Liver (tissue), 9 donors: Measurements from ENCODE around the gene TNFRSF21. TPM values are rescaled to one million over a fixed set of nuclear protein-coding genes. Genes with fewer than 3 reads are reported as not detected.

Source experiments
- DNase-seq: peaks from one replicate; pipeline ENCODE4 v3.0.0-alpha.2; 2017; ENCODE audit warnings: low spot score
- H3K27ac ChIP-seq, 2 donors: one replicate each; pipeline ENCODE4 v1.7.0; 2013; ENCODE audit warnings: inconsistent platforms in 2 of 2, low read length in 2 of 2, control low read depth in 1 of 2, low read depth in 1 of 2, mild to moderate bottlenecking in 1 of 2
- H3K27me3 ChIP-seq, 4 donors: one replicate each; pipeline versions ENCODE4 v1.6.1 to v1.7.0; 2013; ENCODE audit warnings: low read length in 3 of 4, inconsistent platforms in 1 of 4, mild to moderate bottlenecking in 1 of 4, moderate library complexity in 1 of 4; ENCODE audit not compliant: control insufficient read depth in 4 of 4, insufficient read depth in 4 of 4
- H3K36me3 ChIP-seq, 4 donors: one replicate each; pipeline versions ENCODE4 v1.6.1 to v1.7.0; 2013; ENCODE audit warnings: low read length in 3 of 4, mild to moderate bottlenecking in 3 of 4, low read depth in 1 of 4, moderate library complexity in 1 of 4; ENCODE audit not compliant: control insufficient read depth in 4 of 4, insufficient read depth in 3 of 4
- H3K4me1 ChIP-seq, 4 donors: one replicate each; pipeline versions ENCODE4 v1.6.1 to v1.7.0; 2013; ENCODE audit warnings: low read length in 3 of 4, mild to moderate bottlenecking in 3 of 4, moderate library complexity in 1 of 4; ENCODE audit not compliant: control insufficient read depth in 4 of 4, insufficient read depth in 4 of 4
- H3K4me3 ChIP-seq, 3 donors: one replicate each; pipeline versions ENCODE4 v1.6.1 to v1.7.0; 2013; ENCODE audit warnings: low read length in 3 of 3, control low read depth in 1 of 3, low read depth in 1 of 3, mild to moderate bottlenecking in 1 of 3
- H3K9ac ChIP-seq, 2 donors: one replicate each; pipeline ENCODE4 v1.7.0; 2013; ENCODE audit warnings: low read length in 2 of 2, mild to moderate bottlenecking in 2 of 2, moderate library complexity in 2 of 2, control low read depth in 1 of 2, low read depth in 1 of 2
- H3K9me3 ChIP-seq, 4 donors: one replicate each; pipeline versions ENCODE4 v1.6.1 to v1.7.0; 2013; ENCODE audit warnings: low read length in 3 of 4; ENCODE audit not compliant: control insufficient read depth in 4 of 4
- ATF3 ChIP-seq: IDR thresholded peaks from 2 replicates; pipeline ENCODE4 v1.6.1; 2016; ENCODE audit warnings: antibody characterized with exemption
- CTCF ChIP-seq: fragments of 150-350 bp; IDR thresholded peaks from 2 replicates; pipeline ENCODE4 v1.5.1; 2017; ENCODE audit warnings: improper control_type of control experiment, low read depth, low read length; ENCODE audit not compliant: missing input control
- EGR1 ChIP-seq, 2 donors: IDR thresholded peaks; 2 replicates each; pipeline ENCODE4 v1.6.1; 2016 to 2018; ENCODE audit warnings: antibody characterized with exemption in 2 of 2, low read depth in 2 of 2
- FOXA1 ChIP-seq: IDR thresholded peaks from 2 replicates; pipeline ENCODE4 v1.6.1; 2016; ENCODE audit warnings: antibody characterized with exemption
- FOXA2 ChIP-seq: IDR thresholded peaks from 2 replicates; pipeline ENCODE4 v1.6.1; 2016; ENCODE audit warnings: antibody characterized with exemption
- HNF4A ChIP-seq, 2 donors: conservative IDR thresholded peaks; 2 replicates each; pipeline ENCODE4 v1.6.1; 2016; ENCODE audit warnings: antibody characterized with exemption in 2 of 2, mild to moderate bottlenecking in 2 of 2
- JUND ChIP-seq, 2 donors: IDR thresholded peaks; 2 replicates each; pipeline ENCODE4 v1.6.1; 2016; ENCODE audit warnings: antibody characterized with exemption in 2 of 2
- MAX ChIP-seq: IDR thresholded peaks from 2 replicates; pipeline ENCODE4 v1.6.1; 2016; ENCODE audit warnings: antibody characterized with exemption
- NR2F2 ChIP-seq: IDR thresholded peaks from 2 replicates; pipeline ENCODE4 v1.6.1; 2016; ENCODE audit warnings: antibody characterized with exemption
- RAD21 ChIP-seq, 2 donors: IDR thresholded peaks; 2 replicates each; pipeline ENCODE4 v1.6.1; 2016; ENCODE audit warnings: antibody characterized with exemption in 2 of 2, mild to moderate bottlenecking in 2 of 2
- REST ChIP-seq: IDR thresholded peaks from 2 replicates; pipeline ENCODE4 v1.6.1; 2016; ENCODE audit warnings: antibody characterized with exemption, mild to moderate bottlenecking
- RXRA ChIP-seq, 2 donors: IDR thresholded peaks; 2 replicates each; pipeline ENCODE4 v1.6.1; 2017 to 2018; ENCODE audit warnings: antibody characterized with exemption in 2 of 2, mild to moderate bottlenecking in 1 of 2
- SP1 ChIP-seq: IDR thresholded peaks from 2 replicates; pipeline ENCODE4 v1.6.1; 2018; ENCODE audit warnings: antibody characterized with exemption, mild to moderate bottlenecking
- ZBTB33 ChIP-seq: IDR thresholded peaks from 2 replicates; pipeline ENCODE4 v1.6.1; 2016; ENCODE audit warnings: antibody characterized with exemption
- WGBS: extraction: QIAGEN DNeasy Blood & Tissue Kit; methylation state at CpG from one replicate; pipeline ENCODE4 v1.1.7; 2013; 5-methylcytosine and 5-hydroxymethylcytosine counted together
- polyA plus RNA-seq, 2 donors: library from polyadenylated mRNA; stranded (reverse) in 1 of 2; unstranded in 1 of 2; fragments of 200-250 nt in 1 of 2; fragments of >200 nt in 1 of 2; fragmentation: Nextera tagmentation in 1 of 2; extraction: Ambion mirVana in 1 of 2; gene quantifications; one replicate each; pipeline versions ENCODE4 v1.2.1 to v1.2.3, GENCODE V29; 2013 to 2015
- total RNA-seq, 2 donors: library from RNA; depleted of rRNA; stranded (reverse); fragments of >200 nt; gene quantifications; one replicate each; pipeline ENCODE4 v1.2.3, GENCODE V29; 2014
- donor health status: healthy.
- donor health status: healthy.
- donor health status: healthy.
- donor health status: healthy.
- donor health status: healthy.

TNFRSF21 gene
- total and polyA plus RNA-seq, 4 donors: 2.1 to 3.2 (median 2.9) TPM

GRCh38 chr6:47265971-47266370, 43.7 kb downstream of the TNFRSF21 start (continued):
- no peak for TF ChIP-seq REST
- TF ChIP-seq CTCF: no peak
- no peak for TF ChIP-seq FOXA2
- TF ChIP-seq NR2F2: no peak

- no peak for TF ChIP-seq RAD21 (IDR thresholded peaks at IDR 0.05)
- no peak for TF ChIP-seq RXRA (IDR thresholded peaks at IDR 0.05)
- H3K9me3 ChIP-seq: no peaks in the 10 kb centered on the region
- H3K9ac ChIP-seq: no peak overlapping the region
- DNase-seq: no peak
- H3K4me3 ChIP-seq: no peak overlapping the region
- WGBS: 78% methylated on average over 3 of the region's 3 CpGs
- no peaks in the 10 kb centered on the region for H3K27me3 ChIP-seq
- H3K36me3 ChIP-seq: no peaks in the 10 kb centered on the region
- no peaks in the 10 kb centered on the region for H3K4me1 ChIP-seq
- H3K27ac ChIP-seq: no peak overlapping the region
These were observed 44.9 kb downstream of the TNFRSF21 start for GRCh38 chr6:47264775-47265184.

- no peaks in the 10 kb centered on the region for H3K36me3 ChIP-seq
- no peak overlapping the region for H3K27ac ChIP-seq
- H3K9me3 ChIP-seq: no peaks in the 10 kb centered on the region
- no peak overlapping the region for H3K9ac ChIP-seq
- no peaks in the 10 kb centered on the region for H3K4me1 ChIP-seq
- no peak for TF ChIP-seq NR2F2
- TF ChIP-seq ATF3: no peak
- TF ChIP-seq EGR1 (IDR thresholded peaks at IDR 0.05; ENCODE audit: low read depth in 2 of 2): no peak
- TF ChIP-seq RXRA (IDR thresholded peaks at IDR 0.05): no peak
- TF ChIP-seq REST: no peak
- TF ChIP-seq MAX: no peak
- no peak for TF ChIP-seq CTCF
- TF ChIP-seq ZBTB33: no peak
- no peak for TF ChIP-seq FOXA1
- no peak for TF ChIP-seq JUND (IDR thresholded peaks at IDR 0.05)
- no peak for TF ChIP-seq HNF4A (conservative IDR thresholded peaks at IDR 0.05)
- TF ChIP-seq SP1: no peak
- no peak for DNase-seq
- H3K27me3 ChIP-seq: no peaks in the 10 kb centered on the region
- no peak overlapping the region for H3K4me3 ChIP-seq
- 84% methylated on average over 4 of the region's 4 CpGs for WGBS
These were observed 46.4 kb downstream of the TNFRSF21 start for GRCh38 chr6:47263268-47263667.
